HG02840 (cell line): Measurements from ENCODE around the gene TMEM52.
A peak's percentile ranks its signal among the peaks of the same experiment; 100 is the strongest.

Experiments used
- ATAC-seq: cut with Tn5 transposase; IDR thresholded peaks from one replicate; pipeline ENCODE4 v1.9.1; 2021; ENCODE audit warnings: mild to moderate bottlenecking, moderate library complexity, moderate number of reproducible peaks; ENCODE audit not compliant: unreplicated experiment, low FRiP score

Gene TMEM52

DNA sequence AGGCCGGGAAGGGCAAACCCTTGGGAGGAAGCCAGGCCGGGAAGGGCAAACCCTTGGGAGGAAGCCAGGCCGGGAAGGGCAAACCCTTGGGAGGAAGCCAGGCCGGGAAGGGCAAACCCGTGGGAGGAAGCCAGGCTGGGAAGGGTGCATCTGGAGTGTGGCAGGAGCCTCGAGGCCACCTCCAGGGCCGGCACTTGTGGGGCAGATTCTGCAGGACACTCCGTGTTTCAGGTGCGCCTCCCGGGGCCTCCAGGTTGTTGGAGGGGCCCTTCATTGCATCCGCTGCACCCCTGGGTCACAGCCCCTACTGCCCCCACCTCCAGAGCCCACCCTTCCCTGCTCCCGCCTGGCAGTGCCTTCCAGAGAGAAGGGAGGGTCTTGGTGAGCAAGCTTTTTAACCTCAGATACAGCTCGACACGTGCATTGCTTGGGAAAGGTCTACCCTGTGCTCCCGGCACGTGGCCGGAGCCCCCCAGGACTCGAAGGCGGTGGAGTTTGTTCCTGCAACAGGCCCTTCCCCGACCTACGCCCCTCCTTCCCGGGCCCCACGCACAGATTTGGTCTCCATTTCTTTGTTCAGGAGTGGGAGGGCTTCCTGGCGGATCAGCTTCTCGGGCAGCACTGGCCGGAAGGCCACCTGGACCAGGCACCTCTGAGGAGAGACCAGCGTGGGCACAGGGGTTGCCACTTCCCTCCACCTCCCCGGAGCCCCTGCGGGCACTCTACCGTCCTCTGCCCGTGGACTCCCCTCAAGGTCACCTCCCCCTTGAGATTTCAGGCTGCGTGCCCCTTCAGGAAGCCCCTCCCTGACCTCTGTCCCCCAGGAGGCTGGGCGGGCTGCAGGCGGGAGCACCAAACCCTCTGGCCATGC, 9.4 kb upstream of the TMEM52 start:
- no peak for ATAC-seq

- ATAC-seq, result no peak
Observed at GRCh38 chr1:1927751-1928150, 8.7 kb upstream of the TMEM52 start.

DNA sequence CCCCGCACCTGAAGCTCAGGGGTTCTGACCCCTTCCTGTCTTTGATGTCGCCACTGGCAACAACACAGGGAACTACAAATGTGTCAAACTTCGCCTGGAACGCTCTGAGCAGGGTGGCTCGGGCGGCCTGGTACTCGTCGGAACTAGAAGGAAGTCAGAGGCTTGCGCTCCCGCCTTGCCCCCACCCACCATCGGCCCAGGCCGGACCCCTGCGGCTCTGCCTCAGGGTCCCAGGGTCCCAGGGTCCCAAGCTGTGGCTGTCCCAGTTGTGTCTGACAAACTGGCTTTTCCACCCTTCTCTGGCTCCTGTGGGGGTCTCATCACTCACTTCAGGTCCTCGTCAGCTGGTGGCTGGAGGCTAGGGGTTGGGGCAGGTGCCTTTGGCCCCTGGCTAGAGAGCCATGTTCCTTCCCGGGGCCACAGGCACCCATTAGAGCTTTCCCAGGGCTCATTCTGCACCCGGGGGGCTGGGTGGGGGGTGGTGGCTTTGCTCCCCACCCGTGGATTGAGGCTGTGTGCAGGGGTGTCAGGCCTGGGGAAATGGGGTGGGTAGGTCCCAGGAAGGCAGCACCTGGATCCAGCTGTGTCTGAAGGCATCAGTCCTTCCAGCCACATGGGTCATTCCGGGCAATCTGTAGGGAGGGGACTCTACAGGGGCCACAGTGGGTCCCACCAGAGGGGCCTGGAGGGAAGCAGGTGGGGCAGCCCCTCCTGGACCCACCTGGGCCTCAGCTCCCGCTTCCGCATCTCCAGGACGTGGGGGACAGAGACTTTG, 8.0 kb upstream of the TMEM52 start:
- no peak for ATAC-seq

DNA sequence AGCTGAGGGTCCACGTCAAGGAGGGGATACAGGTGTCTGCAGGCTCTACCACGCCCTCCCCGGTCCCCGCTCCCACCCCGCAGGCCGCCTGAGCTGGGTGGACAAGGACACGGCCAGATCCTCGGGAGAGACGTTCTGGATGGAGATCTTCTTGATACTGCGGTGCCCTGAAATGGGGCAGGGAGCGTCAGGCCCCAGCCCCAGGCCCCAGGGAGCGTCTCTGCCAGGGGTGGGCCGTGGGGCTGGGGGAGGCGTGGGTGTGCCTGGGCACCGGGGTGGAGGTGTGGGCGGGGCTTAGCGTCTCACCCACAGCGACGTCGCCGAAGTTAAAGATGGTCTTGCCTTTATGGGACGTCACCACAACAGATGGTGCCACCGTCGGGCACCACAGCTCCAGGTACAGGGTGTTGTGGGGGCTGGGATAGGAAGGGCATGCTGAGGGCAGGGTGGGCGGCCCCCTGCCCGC, 7.3 kb upstream of the TMEM52 start:
- no peak for ATAC-seq

- no peak for ATAC-seq
Observed at GRCh38 chr1:1925437-1926345, 6.6 kb upstream of the TMEM52 start.

- no peak for ATAC-seq
Observed at GRCh38 chr1:1924849-1925248, 5.8 kb upstream of the TMEM52 start.

GRCh38 chr1:1924386-1924785, 5.3 kb upstream of the TMEM52 start:
- no peak for ATAC-seq

DNA sequence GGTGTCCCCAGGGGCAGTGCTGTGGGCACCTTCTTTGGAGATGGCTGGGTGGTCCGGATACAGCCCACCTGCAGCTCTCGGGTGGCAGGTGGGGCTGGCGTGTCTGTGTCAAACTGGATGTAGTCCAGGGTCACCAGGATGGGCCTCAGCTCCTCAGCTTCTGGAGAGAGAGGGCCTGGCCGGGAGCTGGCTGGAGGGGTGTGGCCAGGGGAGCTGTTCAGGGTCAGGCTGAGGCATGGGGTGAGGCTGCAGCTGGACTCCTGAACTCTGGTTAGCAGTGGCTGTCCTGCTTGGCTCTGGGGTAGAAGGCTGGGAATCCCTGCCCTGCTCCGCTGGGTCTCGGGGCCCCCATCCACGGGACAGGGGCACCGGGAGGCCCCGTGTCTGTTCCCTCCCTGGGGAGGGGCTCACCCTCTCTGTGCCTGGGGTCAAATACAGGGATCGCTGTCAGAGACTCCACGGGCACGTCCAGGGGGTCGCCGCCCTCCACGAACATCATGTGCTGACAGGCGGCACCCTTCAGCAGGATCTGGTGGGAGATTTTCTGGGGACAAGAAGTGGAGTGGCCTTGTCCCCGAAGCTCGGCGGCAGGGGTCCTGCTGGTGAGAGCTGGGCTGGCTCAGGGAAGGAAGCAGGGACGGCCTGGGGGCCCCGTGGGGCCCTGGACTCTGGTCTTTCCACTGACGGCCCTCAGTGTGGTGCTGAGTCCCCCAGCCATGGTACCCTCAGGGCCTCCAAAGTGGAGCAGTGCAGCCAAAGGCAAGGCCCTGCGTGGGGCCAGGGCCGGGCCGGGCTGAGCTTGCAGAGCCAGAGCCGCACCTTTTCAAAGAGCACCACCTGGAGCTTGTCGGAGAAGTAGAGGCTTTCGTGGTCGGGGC, 4.1 kb upstream of the TMEM52 start:
- no peak for ATAC-seq

- no peak for ATAC-seq
Observed at GRCh38 chr1:1922702-1922955, 3.5 kb upstream of the TMEM52 start.

GRCh38 chr1:1921901-1922701, 3.0 kb upstream of the TMEM52 start:
- ATAC-seq, result no peak

GRCh38 chr1:1921459-1921862, 2.4 kb upstream of the TMEM52 start:
- no peak for ATAC-seq

- no peak for ATAC-seq
Observed at GRCh38 chr1:1920608-1921458, 1.8 kb upstream of the TMEM52 start.

DNA sequence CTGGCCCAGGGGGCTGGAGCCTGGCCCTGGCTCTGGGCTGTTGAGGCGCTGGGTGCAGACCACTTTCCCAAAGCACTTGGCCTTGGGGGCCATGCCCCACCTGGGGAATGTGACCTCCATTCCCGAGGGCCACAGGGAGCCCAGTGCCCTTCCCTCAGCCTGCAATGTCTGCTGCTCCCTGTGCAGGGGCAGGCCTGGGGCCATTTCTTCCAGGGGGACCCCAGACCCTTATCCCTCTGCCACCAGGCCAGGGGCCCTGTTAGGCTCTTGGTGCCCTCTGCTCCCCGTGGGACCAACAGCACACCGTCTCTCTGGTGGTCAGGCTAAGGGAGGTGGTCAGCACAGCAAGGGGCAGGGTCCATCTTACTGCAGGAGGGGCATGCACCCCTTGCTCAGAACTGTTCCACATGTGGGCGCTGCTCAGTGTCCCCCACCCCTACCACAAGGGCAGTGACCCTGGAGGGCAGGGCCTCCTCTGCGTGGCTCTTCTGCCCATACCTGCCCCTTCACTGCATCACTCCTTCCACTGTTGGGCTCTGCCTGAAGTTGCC, 1.1 kb upstream of the TMEM52 start:
- ATAC-seq, result no peak

DNA sequence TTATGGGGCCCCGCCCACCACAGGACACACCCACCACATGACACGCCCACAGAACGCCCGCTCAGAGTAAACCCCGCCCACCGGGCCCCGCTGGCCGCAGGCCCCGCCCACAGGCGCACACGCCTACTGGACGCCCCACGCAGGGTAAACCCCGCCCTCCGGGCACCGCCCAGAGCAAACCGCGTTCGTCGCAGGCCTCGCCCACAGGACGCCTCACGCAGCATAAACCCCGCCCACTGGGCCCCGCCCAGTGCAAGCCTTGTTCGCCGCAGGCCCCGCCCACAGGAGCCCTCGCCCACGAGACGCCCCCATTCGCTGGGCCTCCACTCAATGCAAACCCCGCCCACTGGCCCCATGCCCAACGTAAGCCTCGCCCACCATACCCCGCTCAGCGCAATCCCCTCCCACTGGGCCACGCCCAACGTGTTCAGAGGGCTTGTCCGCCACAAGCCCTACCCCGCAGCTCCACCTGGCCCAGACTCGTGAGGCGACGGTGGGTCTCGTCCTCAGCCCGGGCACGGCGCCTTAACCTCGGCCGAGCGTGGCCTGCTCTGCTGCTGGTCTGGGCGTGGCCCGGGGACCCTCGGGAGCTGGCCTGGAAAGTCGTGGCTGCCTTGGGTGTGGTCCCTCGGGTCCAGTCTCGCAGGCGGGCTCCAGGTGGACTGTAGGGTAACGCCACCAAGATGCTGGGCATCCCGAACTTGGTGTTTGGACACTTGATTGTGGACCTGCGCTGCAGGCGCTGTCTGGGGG, 401 bp upstream of the TMEM52 start:
- ATAC-seq, result peak; percentile 64

- ATAC-seq, result no peak
Observed at GRCh38 chr1:1917995-1918900, 831 bp downstream of the TMEM52 start.

- ATAC-seq, result no peak
Observed at GRCh38 chr1:1917304-1917976, 1.6 kb downstream of the TMEM52 start.
